HG03558 (cell line): ENCODE measurements around the gene SYNC.
"Not testable (repeated sequence)": the region's sequence is repeated elsewhere in the genome, so short reads cannot be mapped to it uniquely, and the experiment has no call there.

Experiments used
- ATAC-seq: cut with Tn5 transposase; IDR thresholded peaks from one replicate; pipeline ENCODE4 v1.9.1; 2021; ENCODE audit warnings: moderate number of reproducible peaks; ENCODE audit not compliant: unreplicated experiment; ENCODE audit errors: extremely low read depth

Gene SYNC

GRCh38 chr1:32725615-32725982 is 23.0 kb upstream of the SYNC start:
- no peak for ATAC-seq

- ATAC-seq: no peak
Measured at GRCh38 chr1:32724678-32725614, 22.4 kb upstream of the SYNC start.

GRCh38 chr1:32719681-32720275 is 17.2 kb upstream of the SYNC start:
- ATAC-seq: no peak

- no peak for ATAC-seq
Measured at GRCh38 chr1:32718527-32718926, 16.0 kb upstream of the SYNC start.

- no peak for ATAC-seq
Measured at GRCh38 chr1:32718036-32718435, 15.5 kb upstream of the SYNC start.

GRCh38 chr1:32717503-32717902 is 14.9 kb upstream of the SYNC start:
- ATAC-seq: no peak

- ATAC-seq: no peak
Measured at GRCh38 chr1:32716312-32717148, 14.0 kb upstream of the SYNC start.

GRCh38 chr1:32715901-32716311 is 13.3 kb upstream of the SYNC start:
- no peak for ATAC-seq

GRCh38 chr1:32714277-32714676 is 11.7 kb upstream of the SYNC start:
- ATAC-seq: no peak

- ATAC-seq: no peak
Measured at GRCh38 chr1:32713081-32713480, 10.5 kb upstream of the SYNC start.

GRCh38 chr1:32711221-32711620 is 8.7 kb upstream of the SYNC start:
- not testable (repeated sequence) for ATAC-seq

- ATAC-seq: no peak
Measured at GRCh38 chr1:32709476-32709875, 6.9 kb upstream of the SYNC start.

- ATAC-seq: no peak
Measured at GRCh38 chr1:32709075-32709474, 6.5 kb upstream of the SYNC start.

GRCh38 chr1:32706491-32706890 is 3.9 kb upstream of the SYNC start:
- ATAC-seq: no peak

GRCh38 chr1:32705516-32705915 is 2.9 kb upstream of the SYNC start:
- no peak for ATAC-seq

- ATAC-seq: no peak
Measured at GRCh38 chr1:32703479-32704291, 1.1 kb upstream of the SYNC start.

- ATAC-seq: no peak
Measured at GRCh38 chr1:32701951-32702598, 495 bp downstream of the SYNC start.

- no peak for ATAC-seq
Measured at GRCh38 chr1:32701421-32701911, 1.1 kb downstream of the SYNC start.

GRCh38 chr1:32696996-32697395 is 5.6 kb downstream of the SYNC start:
- ATAC-seq: not testable (repeated sequence)
